Tibial artery (tissue), 4 donors: ENCODE results near the gene CRYM.
"Not testable (repeated sequence)": the region's sequence is repeated elsewhere in the genome, so short reads cannot be mapped to it uniquely, and the experiment has no call there.

Experiments
- DNase-seq, 2 donors: peaks; one replicate each; pipeline ENCODE4 v3.0.0-alpha.2; 2019
- H3K27ac ChIP-seq, 2 donors: fragments of 200-600 bp; sonication (generic) in 1 of 2; 1 replicate in 1 of 2; 2 replicates in 1 of 2; pipeline ENCODE4 v1.5.1; 2018 to 2019; ENCODE audit warnings: mild to moderate bottlenecking in 1 of 2
- H3K27me3 ChIP-seq, 2 donors: fragments of 200-600 bp; sonication (generic) in 1 of 2; one replicate each; pipeline versions ENCODE4 v1.5.1 to v1.6.0; 2016 to 2019
- H3K36me3 ChIP-seq, 3 donors: fragments of 200-600 bp; sonication (generic) in 2 of 3; one replicate each; pipeline ENCODE4 v1.5.1; 2016 to 2019; ENCODE audit warnings: mild to moderate bottlenecking in 2 of 3
- H3K4me1 ChIP-seq, 4 donors: fragments of 200-600 bp; sonication (generic) in 2 of 4; 1 replicate in 3 of 4; 2 replicates in 1 of 4; pipeline ENCODE4 v1.5.1; 2016 to 2019
- H3K4me3 ChIP-seq, 2 donors: fragments of 200-600 bp; sonication (generic) in 1 of 2; 1 replicate in 1 of 2; 2 replicates in 1 of 2; pipeline ENCODE4 v1.5.1; 2018 to 2019; ENCODE audit warnings: mild to moderate bottlenecking in 2 of 2
- H3K9me3 ChIP-seq, 3 donors: fragments of 200-600 bp; sonication (generic) in 1 of 3; one replicate each; pipeline ENCODE4 v1.5.1; 2016 to 2019
- intact Hi-C: fragments of 100-400 bp; cut with DNase I; formaldehyde crosslinking; loops from one replicate; pipeline ENCODE4 v1.15.0; 2023; ENCODE audit warnings: low total_unique reads
- TF ChIP-seq, protein P1 (sequence below), 2 experiments: fragments of 200-600 bp in 1 of 2; fragments of 450-650 bp in 1 of 2; IDR thresholded peaks; one replicate each; pipeline ENCODE4 v1.5.1; 2017 to 2019; ENCODE audit warnings: antibody characterized with exemption in 2 of 2, mild to moderate bottlenecking in 1 of 2, moderate library complexity in 1 of 2

Gene CRYM

DNA sequence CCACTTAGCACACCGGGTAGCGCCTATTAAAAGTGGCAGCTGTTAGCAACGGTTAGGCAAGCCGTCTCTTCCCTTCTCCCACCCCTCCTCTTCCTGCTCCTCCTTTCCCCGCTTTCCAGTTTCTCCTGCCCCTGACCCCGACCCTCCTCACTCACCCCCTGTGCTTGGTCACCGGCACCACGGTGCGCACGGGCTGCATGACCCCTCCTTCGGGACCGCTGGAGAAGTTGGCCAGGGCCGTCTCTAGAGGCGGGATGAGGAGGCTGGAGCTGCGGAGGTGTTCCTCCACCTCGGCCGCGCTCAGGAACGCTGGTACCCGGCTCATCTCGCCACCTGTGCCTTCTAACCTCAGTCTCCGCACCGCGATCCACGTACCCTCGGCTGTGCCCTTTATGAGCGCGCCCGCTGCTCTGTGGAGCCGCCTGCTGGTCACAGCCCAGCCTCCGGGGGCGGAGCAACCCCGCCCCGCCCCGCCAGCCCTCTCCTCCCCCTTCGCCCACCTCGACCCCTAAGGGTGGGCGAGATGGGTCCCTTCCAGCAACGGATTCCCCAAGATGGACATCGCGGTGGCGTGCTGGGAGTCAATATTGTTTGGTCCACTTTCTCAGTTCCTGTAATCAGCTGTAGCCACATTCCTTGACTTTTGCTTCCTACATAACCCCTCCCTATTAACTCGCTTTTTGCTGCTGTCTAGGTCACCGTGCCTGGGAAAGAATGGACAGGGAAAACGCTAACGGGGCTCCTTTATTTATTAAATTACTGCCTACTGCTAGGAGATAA is at the start of gene CRYM:
TSS of gene CRYM (minus strand) at position 364 of the 780 bp plus-strand sequence. CDS start at position 325, 39 bp downstream.
- H3K27me3 ChIP-seq, result peaks cover 0 to 17% of the 10 kb centered on the region in 2 donors
- intact Hi-C loops, result no loop called here
- H3K4me1 ChIP-seq, result peaks cover 0 to 12% (median 9%) of the 10 kb centered on the region in 4 donors
- no peaks in the 10 kb centered on the region for H3K9me3 ChIP-seq
- H3K36me3 ChIP-seq, result no peaks in the 10 kb centered on the region
- peak within 1 kb of the TSS; percentile 37 to 60 for H3K4me3 ChIP-seq
- peak; percentile 43 to 76 for DNase-seq
- peak within 1 kb of the TSS; percentile 17 to 59 for H3K27ac ChIP-seq
- TF ChIP-seq, protein P1, sequence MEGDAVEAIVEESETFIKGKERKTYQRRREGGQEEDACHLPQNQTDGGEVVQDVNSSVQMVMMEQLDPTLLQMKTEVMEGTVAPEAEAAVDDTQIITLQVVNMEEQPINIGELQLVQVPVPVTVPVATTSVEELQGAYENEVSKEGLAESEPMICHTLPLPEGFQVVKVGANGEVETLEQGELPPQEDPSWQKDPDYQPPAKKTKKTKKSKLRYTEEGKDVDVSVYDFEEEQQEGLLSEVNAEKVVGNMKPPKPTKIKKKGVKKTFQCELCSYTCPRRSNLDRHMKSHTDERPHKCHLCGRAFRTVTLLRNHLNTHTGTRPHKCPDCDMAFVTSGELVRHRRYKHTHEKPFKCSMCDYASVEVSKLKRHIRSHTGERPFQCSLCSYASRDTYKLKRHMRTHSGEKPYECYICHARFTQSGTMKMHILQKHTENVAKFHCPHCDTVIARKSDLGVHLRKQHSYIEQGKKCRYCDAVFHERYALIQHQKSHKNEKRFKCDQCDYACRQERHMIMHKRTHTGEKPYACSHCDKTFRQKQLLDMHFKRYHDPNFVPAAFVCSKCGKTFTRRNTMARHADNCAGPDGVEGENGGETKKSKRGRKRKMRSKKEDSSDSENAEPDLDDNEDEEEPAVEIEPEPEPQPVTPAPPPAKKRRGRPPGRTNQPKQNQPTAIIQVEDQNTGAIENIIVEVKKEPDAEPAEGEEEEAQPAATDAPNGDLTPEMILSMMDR (IDR thresholded peaks at IDR 0.05), result peak; percentile 63 to 90

DNA sequence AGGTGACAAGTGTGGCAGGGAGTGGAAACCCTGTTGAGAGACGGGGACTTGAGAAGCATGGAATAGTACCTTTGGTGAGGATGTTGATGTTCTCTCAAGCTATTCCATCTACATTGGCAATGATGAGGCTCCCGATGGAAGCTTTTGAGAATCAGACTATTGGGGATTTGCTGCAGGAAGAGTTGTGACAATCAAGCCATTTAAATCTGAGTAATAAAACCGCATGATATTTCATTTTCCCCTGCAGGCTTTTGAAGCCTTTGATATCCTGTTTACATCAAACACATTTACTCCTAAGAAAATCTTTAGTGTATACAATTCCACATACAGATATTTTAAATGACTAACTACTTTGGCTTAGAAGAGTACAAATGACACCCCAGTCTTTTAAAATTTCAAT is 49.0 kb upstream of the CRYM start:
- no peak overlapping the region for H3K4me3 ChIP-seq
- H3K27me3 ChIP-seq, result no peaks in the 10 kb centered on the region
- intact Hi-C loops, result no loop called here
- H3K27ac ChIP-seq, result no peak overlapping the region
- H3K36me3 ChIP-seq, result no peaks in the 10 kb centered on the region
- no peaks in the 10 kb centered on the region for H3K9me3 ChIP-seq
- no peak for DNase-seq
- H3K4me1 ChIP-seq, result no peaks in the 10 kb centered on the region
- TF ChIP-seq, protein P1 (IDR thresholded peaks at IDR 0.05), result no peak

DNA sequence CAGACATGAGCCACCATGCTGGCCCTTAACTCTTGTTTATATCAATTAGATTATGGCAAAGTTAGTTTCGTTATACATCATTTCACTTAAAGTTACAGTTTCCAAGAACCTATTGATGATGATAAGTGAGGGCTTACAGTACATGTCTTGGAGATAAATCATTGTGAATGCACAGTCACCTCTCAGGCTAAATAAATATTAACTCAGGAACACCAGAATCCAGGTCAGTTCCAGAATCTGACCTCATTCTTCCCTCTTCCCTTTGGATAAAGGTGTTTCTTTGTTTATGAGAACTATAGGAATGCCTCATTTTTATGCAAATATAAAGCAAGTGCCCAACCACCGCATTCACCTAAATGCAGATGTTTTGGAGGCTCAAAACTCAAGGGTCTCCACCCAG is 48.4 kb upstream of the CRYM start:
- intact Hi-C loops, result no loop called here
- DNase-seq, result no peak

DNA sequence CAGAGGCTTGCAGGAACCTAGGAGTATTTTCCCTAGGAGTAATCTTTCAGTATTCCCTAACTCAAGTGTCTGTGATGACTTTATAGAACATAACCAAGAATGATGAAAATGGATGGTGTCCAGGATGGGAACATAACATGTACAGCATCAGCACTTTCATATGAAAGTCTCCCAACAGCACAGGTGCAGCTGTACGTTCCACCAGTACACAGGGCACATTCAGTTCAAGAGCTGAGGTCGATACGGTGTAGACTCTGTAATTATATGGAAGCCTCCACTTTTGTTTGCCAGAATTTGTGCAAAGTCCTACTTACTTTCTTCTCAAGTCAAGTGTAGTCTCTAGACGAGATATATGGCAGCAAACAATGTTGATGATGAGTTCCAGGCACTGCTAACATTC is 46.2 kb upstream of the CRYM start:
- TF ChIP-seq, protein P1 (IDR thresholded peaks at IDR 0.05), result no peak
- H3K4me3 ChIP-seq, result no peak overlapping the region
- intact Hi-C loops, result no loop called here
- H3K9me3 ChIP-seq, result no peaks in the 10 kb centered on the region
- no peak overlapping the region for H3K27ac ChIP-seq
- no peaks in the 10 kb centered on the region for H3K27me3 ChIP-seq
- H3K36me3 ChIP-seq, result no peaks in the 10 kb centered on the region
- no peak for DNase-seq
- no peaks in the 10 kb centered on the region for H3K4me1 ChIP-seq

More for the DNA sequence above, 48.4 kb upstream of the CRYM start:
- H3K36me3 ChIP-seq, result no peaks in the 10 kb centered on the region
- H3K9me3 ChIP-seq, result no peaks in the 10 kb centered on the region
- no peak overlapping the region for H3K27ac ChIP-seq
- TF ChIP-seq, protein P1 (IDR thresholded peaks at IDR 0.05), result no peak
- no peaks in the 10 kb centered on the region for H3K27me3 ChIP-seq
- no peak overlapping the region for H3K4me3 ChIP-seq
- H3K4me1 ChIP-seq, result no peaks in the 10 kb centered on the region

DNA sequence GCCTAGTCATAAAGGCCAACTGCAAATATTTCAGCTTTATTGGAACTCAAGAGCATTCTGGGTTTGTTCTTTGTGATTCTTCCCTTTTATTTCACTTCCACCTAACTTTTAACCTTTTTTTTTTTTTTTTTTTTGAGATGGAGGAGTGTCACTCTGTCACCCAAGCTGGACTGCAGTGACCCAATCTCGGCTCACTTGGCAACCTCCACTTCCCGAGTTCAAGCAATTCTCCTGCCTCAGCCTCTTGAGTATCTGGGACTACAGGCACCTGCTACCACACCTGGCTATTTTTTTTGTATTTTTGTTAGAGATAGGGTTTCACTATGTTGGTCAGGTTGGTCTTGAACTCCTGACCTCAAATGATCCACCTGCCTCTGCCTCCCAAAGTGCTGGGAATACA is 44.2 kb upstream of the CRYM start:
- DNase-seq, H3K36me3 ChIP-seq, H3K27me3 ChIP-seq, H3K27ac ChIP-seq, intact Hi-C loops, H3K4me1 ChIP-seq, H3K4me3 ChIP-seq, H3K9me3 ChIP-seq: not testable (repeated sequence)

DNA sequence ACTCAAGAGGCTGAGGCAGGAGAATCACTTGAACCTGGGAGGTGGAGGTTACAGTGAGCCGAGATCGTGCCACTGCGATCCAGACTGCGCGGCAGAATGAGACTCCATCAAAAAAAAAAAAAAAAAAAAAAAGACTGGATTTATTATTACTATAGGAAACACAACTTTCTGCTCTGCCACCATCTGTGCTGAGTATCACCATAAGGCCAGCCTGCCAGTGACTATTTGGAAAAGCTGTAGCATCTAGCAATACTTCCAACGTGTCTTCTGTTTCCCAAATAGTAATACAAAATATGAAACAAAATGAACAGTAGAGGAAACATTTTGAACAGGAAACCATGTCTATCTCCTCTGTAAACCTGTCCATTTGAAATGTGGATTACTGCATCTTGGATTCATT is 43.6 kb upstream of the CRYM start:
- Histone ChIP-seq H3K36me3 (no peaks in the 10 kb centered on the region), H3K27me3 (no peaks in the 10 kb centered on the region), H3K27ac (no peak overlapping the region), H3K4me1 (no peaks in the 10 kb centered on the region), H3K4me3 (no peak overlapping the region), H3K9me3 (no peaks in the 10 kb centered on the region)
- intact Hi-C loops, result no loop called here
- TF ChIP-seq, protein P1 (IDR thresholded peaks at IDR 0.05), result no peak
- no peak for DNase-seq
